ENCODE measurements around the gene ALDH2. TPM values are rescaled to one million over a fixed set of nuclear protein-coding genes. Genes with fewer than 3 reads are reported as not detected.

Gene ALDH2
- total and polyA plus RNA-seq, 8 donors: 22.3 to 80.2 (median 40.6) TPM

DNA sequence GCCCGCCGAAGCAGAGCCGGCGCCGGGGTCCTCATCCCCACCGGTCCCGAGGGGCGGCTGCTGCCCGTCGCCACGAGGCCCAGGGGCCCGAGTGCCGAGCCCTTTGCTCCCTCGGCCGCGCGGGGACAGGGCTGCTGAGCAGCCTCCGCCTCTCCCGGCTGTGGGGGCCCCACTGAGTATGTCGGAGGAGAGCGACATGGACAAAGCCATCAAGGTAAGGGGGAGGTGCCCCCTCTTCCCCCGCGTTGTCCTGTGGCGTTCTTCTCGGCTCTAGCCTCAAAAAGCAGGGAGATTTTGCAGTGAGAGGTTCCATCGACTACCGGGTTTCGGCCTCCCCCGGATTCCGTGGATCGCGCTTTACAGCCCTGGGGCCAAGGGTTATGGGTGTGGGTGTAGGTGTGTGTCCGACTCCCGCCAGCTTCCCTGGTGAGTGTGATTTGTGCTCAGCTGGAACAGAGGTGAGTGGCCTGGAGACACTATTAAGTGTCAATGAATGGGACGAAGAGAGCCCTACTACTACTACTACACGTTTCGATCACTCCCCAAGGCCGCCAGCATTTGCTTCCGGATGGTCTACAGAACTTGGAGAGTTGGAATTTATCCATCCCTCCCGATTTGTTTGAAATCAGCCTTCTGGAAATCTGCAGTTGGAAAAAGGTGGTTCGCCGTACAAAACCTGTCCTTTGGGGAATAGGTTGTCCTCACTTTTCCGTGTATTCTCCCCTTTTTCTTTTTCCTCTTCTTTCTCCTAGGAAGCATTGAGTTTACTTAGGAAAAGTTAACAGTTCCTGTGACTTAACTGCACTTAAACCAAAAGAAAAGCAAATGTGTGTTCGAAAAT is 76.0 kb downstream of the ALDH2 start:
- DNase-seq: peak in 2 of 6 donors; percentile 8 to 21
- FAIRE-seq: no peak
- Histone ChIP-seq H3K9me3 (no peaks in the 10 kb centered on the region), H3K27ac (peak overlapping the region; percentile 93 to 97 (median 94)), H3K27me3 (no peaks in the 10 kb centered on the region), H3K36me3 (no peaks in the 10 kb centered on the region), H3K4me1 (peaks cover 10 to 23% (median 14%) of the 10 kb centered on the region in 3 donors), H3K4me3 (peak overlapping the region; percentile 91 to 99 (median 97))
- TF ChIP-seq, protein P1, sequence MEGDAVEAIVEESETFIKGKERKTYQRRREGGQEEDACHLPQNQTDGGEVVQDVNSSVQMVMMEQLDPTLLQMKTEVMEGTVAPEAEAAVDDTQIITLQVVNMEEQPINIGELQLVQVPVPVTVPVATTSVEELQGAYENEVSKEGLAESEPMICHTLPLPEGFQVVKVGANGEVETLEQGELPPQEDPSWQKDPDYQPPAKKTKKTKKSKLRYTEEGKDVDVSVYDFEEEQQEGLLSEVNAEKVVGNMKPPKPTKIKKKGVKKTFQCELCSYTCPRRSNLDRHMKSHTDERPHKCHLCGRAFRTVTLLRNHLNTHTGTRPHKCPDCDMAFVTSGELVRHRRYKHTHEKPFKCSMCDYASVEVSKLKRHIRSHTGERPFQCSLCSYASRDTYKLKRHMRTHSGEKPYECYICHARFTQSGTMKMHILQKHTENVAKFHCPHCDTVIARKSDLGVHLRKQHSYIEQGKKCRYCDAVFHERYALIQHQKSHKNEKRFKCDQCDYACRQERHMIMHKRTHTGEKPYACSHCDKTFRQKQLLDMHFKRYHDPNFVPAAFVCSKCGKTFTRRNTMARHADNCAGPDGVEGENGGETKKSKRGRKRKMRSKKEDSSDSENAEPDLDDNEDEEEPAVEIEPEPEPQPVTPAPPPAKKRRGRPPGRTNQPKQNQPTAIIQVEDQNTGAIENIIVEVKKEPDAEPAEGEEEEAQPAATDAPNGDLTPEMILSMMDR (IDR thresholded peaks at IDR 0.05): no peak
- whole genome bisulfite sequencing, 2 donors: 1 to 2% methylated on average over 34 to 44 of the region's 44 CpGs
- peak; percentile 2 to 28 (median 12) for ATAC-seq
- intact Hi-C loops (cut with DNase I): no loop called here

DNA sequence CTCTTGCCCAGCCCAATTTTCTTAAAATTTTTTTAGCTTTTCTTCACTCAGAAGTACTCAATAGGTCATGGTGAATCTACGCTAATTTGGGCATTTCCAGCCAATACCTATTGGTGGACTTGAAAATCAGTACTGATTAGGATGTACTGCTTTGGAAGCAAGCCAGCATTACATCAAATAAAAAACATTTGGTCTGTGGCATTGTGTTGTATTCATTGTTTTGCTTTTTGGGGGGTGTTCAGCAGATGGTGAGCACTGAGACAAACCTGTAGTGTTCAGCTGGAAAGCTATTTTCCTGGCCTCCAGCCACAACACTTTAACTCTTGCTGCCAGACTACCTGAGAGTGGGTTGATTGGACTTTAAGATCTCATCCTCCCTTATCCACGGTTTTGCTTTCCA is 79.3 kb downstream of the ALDH2 start:
- Histone ChIP-seq H3K27ac (no peak overlapping the region), H3K9me3 (no peaks in the 10 kb centered on the region), H3K27me3 (no peaks in the 10 kb centered on the region), H3K4me1 (peaks cover 3 to 15% (median 8%) of the 10 kb centered on the region in 3 donors), H3K36me3 (no peaks in the 10 kb centered on the region), H3K4me3 (no peak overlapping the region)
- 66 to 68% methylated on average over 2 of the region's 2 CpGs for WGBS, 2 donors
- no peak for DNase-seq
- TF ChIP-seq, protein P1 (IDR thresholded peaks at IDR 0.05): no peak
- intact Hi-C loops (cut with DNase I): no loop called here
- ATAC-seq: no peak
- no peak for FAIRE-seq

DNA sequence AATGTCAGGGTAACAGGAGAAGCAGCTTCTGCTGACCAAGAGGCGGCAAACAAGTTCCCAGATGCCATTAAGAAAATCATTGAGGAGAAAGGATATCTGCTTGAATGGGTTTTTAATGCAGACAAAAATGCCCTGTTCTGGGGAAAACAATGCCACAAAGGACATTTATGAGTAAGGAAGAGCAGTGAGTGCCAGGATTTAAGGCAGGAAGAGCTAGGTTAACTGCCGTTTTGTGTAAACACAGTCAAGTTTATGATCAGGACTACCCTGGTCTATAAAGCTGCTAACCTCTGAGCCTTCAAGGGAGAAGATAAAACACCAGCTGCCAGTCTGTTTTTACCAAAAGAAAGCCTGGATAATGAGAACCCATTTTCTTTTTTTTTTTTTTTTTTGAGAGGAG is 83.8 kb downstream of the ALDH2 start:
- WGBS, 2 donors: 92 to 95% methylated on average over 2 of the region's 2 CpGs
- no peaks in the 10 kb centered on the region for H3K4me1 ChIP-seq
- intact Hi-C loops (cut with DNase I): no loop called here
- no peaks in the 10 kb centered on the region for H3K36me3 ChIP-seq
- TF ChIP-seq, protein P1 (IDR thresholded peaks at IDR 0.05): no peak
- H3K9me3 ChIP-seq: no peaks in the 10 kb centered on the region
- H3K27ac ChIP-seq: no peak overlapping the region
- no peaks in the 10 kb centered on the region for H3K27me3 ChIP-seq
- DNase-seq: no peak
- H3K4me3 ChIP-seq: no peak overlapping the region
- no peak for FAIRE-seq
- no peak for ATAC-seq

DNA sequence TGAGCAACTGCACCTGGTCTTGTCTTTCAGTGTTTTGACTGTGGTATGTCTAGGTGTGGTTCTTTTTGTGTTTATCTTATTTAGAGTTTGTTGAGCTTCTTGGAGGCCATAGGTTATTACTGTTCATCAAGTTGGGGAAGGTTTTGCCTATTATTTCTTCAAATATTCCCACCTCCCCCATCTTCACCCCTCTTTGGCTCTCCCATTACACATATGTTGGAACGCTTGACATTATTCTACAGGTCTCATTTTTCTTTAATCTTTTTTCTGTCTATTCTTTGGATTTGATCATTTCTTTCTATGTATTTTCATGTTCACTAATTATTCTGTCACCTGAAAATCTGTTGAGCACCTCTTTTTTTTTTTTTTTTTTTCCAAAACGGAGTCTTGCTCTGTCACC is 91.5 kb downstream of the ALDH2 start:
- TF ChIP-seq, protein P1 (IDR thresholded peaks at IDR 0.05): no peak
- Histone ChIP-seq H3K4me1 (no peaks in the 10 kb centered on the region), H3K9me3 (no peaks in the 10 kb centered on the region), H3K27me3 (no peaks in the 10 kb centered on the region), H3K27ac (no peak overlapping the region), H3K36me3 (no peaks in the 10 kb centered on the region), H3K4me3 (no peak overlapping the region)
- DNase-seq: no peak
- ATAC-seq: no peak
- intact Hi-C loops (cut with DNase I): no loop called here
- no peak for FAIRE-seq
- WGBS, 2 donors: 98 to 100% methylated on average over 2 of the region's 2 CpGs

DNA sequence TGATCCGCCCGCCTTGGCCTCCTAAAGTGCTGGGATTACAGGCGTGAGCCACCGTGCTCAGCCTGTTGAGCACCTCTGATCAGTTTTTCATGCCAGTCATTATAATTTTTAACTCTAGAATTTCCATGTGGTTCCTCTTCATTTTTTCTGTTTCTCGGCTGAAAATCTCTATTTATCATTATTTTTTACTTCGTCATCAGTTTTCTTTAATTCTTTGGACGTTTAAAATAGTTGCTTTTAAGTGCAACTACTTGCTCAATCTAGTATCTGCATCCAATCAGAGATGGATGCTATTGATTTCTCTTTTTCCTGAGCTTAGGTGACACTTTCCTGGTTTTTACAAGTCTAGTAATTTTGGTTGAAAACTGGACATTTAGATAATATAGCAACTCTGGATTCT is 92.0 kb downstream of the ALDH2 start:
- H3K27me3 ChIP-seq: no peaks in the 10 kb centered on the region
- no peaks in the 10 kb centered on the region for H3K36me3 ChIP-seq
- intact Hi-C loops (cut with DNase I): no loop called here
- 91 to 95% methylated on average over 6 to 7 of the region's 7 CpGs for WGBS, 2 donors
- no peak overlapping the region for H3K4me3 ChIP-seq
- H3K9me3 ChIP-seq: no peaks in the 10 kb centered on the region
- H3K4me1 ChIP-seq: no peaks in the 10 kb centered on the region
- TF ChIP-seq, protein P1 (IDR thresholded peaks at IDR 0.05): no peak
- H3K27ac ChIP-seq: no peak overlapping the region
- no peak for FAIRE-seq
- no peak for ATAC-seq
- no peak for DNase-seq

All from pancreas (tissue), 10 donors.